ENCODE measurements around the gene PPP1R3C.

Gene PPP1R3C

DNA sequence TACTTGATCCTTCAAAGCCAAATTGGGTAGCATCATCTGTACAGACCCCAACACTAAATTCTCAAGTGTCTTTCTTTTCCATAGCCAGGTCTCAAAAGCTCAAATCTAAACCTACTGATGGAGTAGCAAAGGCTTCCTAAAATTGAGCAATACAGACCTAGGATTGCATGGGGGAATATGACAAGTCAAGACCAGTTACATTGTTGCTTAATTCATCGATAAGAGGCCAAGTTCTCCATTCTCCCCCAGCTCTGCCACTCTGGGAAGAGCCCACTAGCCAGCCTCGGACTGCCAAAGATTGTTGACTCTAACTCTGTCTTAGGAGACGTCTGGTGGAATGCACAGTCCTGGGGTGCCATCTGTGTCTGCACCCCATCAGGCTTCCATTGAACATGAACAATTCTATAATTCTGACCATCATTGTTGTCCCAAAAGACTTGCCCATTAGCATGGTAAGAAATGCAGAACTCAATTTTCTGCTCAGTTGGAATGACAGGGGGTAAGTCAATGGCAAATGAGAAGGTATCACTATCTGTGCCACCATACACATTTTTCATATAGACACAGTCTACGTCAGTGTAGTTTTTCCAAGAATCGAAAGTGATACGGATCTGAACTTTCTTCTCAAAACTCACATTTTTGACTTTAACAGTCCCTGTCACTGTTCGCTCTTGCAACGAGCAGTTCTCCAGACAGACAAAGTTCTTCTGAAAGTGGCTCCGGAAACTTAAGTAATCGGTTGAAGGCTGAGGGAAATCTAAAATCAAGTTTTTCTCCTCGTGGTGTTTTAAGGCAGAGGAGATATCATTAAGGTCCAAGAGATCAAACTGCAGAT, 2.9 kb downstream of the PPP1R3C start:
- DNase-seq (ENCODE audit: low spot score), result no peak
- no peak overlapping the region for H2AK5ac ChIP-seq (ENCODE audit: low read depth, low read length)

DNA sequence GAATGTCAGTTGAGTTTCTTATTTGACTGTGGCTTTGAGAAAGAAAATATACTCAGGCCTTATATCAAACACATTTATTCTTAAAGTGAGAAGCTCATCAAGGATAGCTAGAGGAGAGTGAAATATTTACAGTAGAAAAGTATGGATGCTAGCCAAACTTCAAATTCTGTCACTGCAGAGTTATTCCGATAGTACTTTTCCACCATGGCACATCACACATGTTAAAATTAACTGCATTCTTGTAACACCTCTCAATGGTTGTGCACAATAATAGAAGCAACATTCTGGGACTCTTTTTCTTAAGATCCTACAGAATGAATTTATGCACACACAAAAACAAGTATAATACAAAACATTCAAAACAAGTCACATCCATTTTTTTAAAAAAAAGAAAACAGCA, 4.5 kb downstream of the PPP1R3C start:
- Histone ChIP-seq H3K36me3 (replicated peaks in 1 of 2; ENCODE audit: control insufficient read depth in 2 of 2, insufficient read depth in 2 of 2, low read length in 2 of 2) (no peaks in the 10 kb centered on the region), H2BK120ac (ENCODE audit: low read depth, low read length) (no peak overlapping the region), H3K79me1 (ENCODE audit: low read depth, low read length) (no peaks in the 10 kb centered on the region), H4K8ac (ENCODE audit: low read depth, low read length) (no peak overlapping the region), H3K9me3 (replicated peaks in 1 of 2; ENCODE audit: control insufficient read depth in 2 of 2, insufficient read depth in 1 of 2, low read depth in 1 of 2, low read length in 2 of 2) (peaks cover 0 to 1% of the 10 kb centered on the region in 2 donors), H3K4ac (ENCODE audit: low read length) (no peak overlapping the region), H2BK5ac (ENCODE audit: low read length) (no peak overlapping the region), H3K23ac (ENCODE audit: low read depth, low read length, poor library complexity) (no peak overlapping the region), H3K18ac (ENCODE audit: low read length) (no peak overlapping the region), H2AFZ (ENCODE audit: low read length) (no peak overlapping the region), H3K4me1 (ENCODE audit: control insufficient read depth in 2 of 2, insufficient read depth in 1 of 2, low read depth in 1 of 2, low read length in 2 of 2) (peaks cover 0 to 2% of the 10 kb centered on the region in 2 donors), H3K9ac (ENCODE audit: low read depth, low read length, poor library complexity) (no peak overlapping the region), H4K91ac (ENCODE audit: low read depth, low read length, poor library complexity) (no peak overlapping the region), H3K27me3 (ENCODE audit: control insufficient read depth in 3 of 3, insufficient read depth in 3 of 3, low read depth in 1 of 3, low read length in 3 of 3) (no peaks in the 10 kb centered on the region), H2BK12ac (ENCODE audit: low read length) (no peak overlapping the region), H2AK5ac (ENCODE audit: low read depth, low read length) (no peak overlapping the region), H3K4me3 (ENCODE audit: low read length in 2 of 2) (no peak overlapping the region), H3K27ac (replicated peaks; ENCODE audit: low read length) (no peak overlapping the region), H3K4me2 (ENCODE audit: insufficient read depth, low read length, poor library complexity, severe bottlenecking) (no peak overlapping the region), H2BK15ac (ENCODE audit: low read length) (no peak overlapping the region), H3K14ac (ENCODE audit: low read length) (no peak overlapping the region)
- WGBS, 2 donors (ENCODE audit: extremely low coverage in 2 of 2, insufficient read length in 2 of 2, insufficient replicate concordance in 1 of 2), result no CpG with 5 or more reads among the region's 1 CpG
- no peak for DNase-seq (ENCODE audit: low spot score)

More for the DNA sequence above, 2.9 kb downstream of the PPP1R3C start:
- no peak overlapping the region for H3K4me2 ChIP-seq (ENCODE audit: insufficient read depth, low read length, poor library complexity, severe bottlenecking)
- WGBS, 2 donors (ENCODE audit: extremely low coverage in 2 of 2, insufficient read length in 2 of 2, insufficient replicate concordance in 1 of 2), result no CpG with 5 or more reads among the region's 11 CpGs
- H3K9me3 ChIP-seq (replicated peaks in 1 of 2; ENCODE audit: control insufficient read depth in 2 of 2, insufficient read depth in 1 of 2, low read depth in 1 of 2, low read length in 2 of 2), result peaks cover 0 to 1% of the 10 kb centered on the region in 2 donors
- H3K14ac ChIP-seq (ENCODE audit: low read length), result no peak overlapping the region
- no peak overlapping the region for H3K4me3 ChIP-seq (ENCODE audit: low read length in 2 of 2)
- H3K18ac ChIP-seq (ENCODE audit: low read length), result no peak overlapping the region
- no peak overlapping the region for H2BK5ac ChIP-seq (ENCODE audit: low read length)
- no peak overlapping the region for H2BK120ac ChIP-seq (ENCODE audit: low read depth, low read length)
- H2BK15ac ChIP-seq (ENCODE audit: low read length), result no peak overlapping the region
- H3K36me3 ChIP-seq (replicated peaks in 1 of 2; ENCODE audit: control insufficient read depth in 2 of 2, insufficient read depth in 2 of 2, low read length in 2 of 2), result no peaks in the 10 kb centered on the region
- H3K27me3 ChIP-seq (ENCODE audit: control insufficient read depth in 3 of 3, insufficient read depth in 3 of 3, low read depth in 1 of 3, low read length in 3 of 3), result peaks cover 0 to 4% (median 0%) of the 10 kb centered on the region in 3 experiments
- H2BK12ac ChIP-seq (ENCODE audit: low read length), result no peak overlapping the region
- no peak overlapping the region for H3K4ac ChIP-seq (ENCODE audit: low read length)
- H2AFZ ChIP-seq (ENCODE audit: low read length), result no peak overlapping the region
- H3K79me1 ChIP-seq (ENCODE audit: low read depth, low read length), result no peaks in the 10 kb centered on the region
- H3K9ac ChIP-seq (ENCODE audit: low read depth, low read length, poor library complexity), result no peak overlapping the region
- no peak overlapping the region for H3K27ac ChIP-seq (replicated peaks; ENCODE audit: low read length)
- no peak overlapping the region for H4K91ac ChIP-seq (ENCODE audit: low read depth, low read length, poor library complexity)
- no peak overlapping the region for H4K8ac ChIP-seq (ENCODE audit: low read depth, low read length)
- peaks cover 0 to 2% of the 10 kb centered on the region in 2 donors for H3K4me1 ChIP-seq (ENCODE audit: control insufficient read depth in 2 of 2, insufficient read depth in 1 of 2, low read depth in 1 of 2, low read length in 2 of 2)
- H3K23ac ChIP-seq (ENCODE audit: low read depth, low read length, poor library complexity), result no peak overlapping the region

DNA sequence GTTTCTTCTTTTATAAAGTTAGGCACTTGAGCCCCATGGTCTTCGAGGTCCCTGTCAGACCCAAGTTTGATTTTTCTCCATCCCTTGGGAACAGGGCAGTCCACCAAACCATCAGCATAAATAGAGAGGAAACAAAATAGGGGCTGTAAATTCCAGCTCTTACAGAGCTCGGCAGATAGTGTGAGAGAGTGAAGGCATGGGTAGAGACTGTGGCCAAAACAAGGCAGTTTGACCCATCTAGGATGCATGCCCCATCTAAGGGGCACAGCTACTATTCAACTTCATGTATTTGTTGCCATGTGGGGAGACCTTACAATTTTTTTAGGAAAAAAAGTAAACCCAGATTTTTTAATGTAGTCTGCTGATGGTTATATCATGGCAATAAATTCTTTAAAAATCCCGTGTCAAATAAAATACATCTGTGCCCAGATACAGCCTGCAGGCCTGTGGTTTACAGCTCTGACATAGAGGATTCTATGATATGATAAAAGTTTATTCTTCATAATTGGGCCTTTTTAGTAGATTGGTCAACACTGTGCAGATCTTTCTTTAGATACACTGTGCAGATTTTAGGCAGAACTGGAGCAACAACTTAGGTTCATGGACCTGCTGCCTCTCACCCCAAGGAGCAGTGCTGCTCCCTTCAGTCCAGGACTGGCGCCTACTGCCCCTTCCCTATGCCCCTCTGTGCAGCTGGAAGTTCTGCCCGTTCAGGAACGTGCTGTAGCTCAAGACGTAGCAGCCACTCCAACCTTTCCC, 5.3 kb downstream of the PPP1R3C start:
- no peak overlapping the region for H3K9ac ChIP-seq (ENCODE audit: low read depth, low read length, poor library complexity)
- no CpG with 5 or more reads among the region's 7 CpGs for WGBS, 2 donors (ENCODE audit: extremely low coverage in 2 of 2, insufficient read length in 2 of 2, insufficient replicate concordance in 1 of 2)

DNA sequence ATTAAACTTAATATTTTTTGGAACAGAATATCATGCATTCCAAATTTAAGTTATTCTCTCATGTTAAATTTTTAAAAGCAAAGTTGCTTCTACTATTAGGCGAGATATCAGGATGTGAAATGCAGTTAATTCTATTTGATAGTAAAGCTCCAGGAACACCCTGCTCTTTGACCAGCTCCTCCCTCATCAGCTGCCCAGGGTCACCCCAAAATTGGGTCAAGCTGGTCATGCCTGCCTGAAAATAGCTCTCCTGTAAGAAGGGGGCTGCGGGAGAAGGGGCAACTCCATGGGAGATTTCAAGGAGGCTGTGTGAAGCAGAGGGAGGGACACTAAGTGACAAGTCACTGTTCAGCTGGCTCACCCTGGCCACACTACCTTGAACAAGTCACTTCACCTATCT, 5.9 kb downstream of the PPP1R3C start:
- H3K9me3 ChIP-seq (replicated peaks in 1 of 2; ENCODE audit: control insufficient read depth in 2 of 2, insufficient read depth in 1 of 2, low read depth in 1 of 2, low read length in 2 of 2), result peaks cover 1 to 6% of the 10 kb centered on the region in 2 donors
- no peaks in the 10 kb centered on the region for H3K4me1 ChIP-seq (ENCODE audit: control insufficient read depth in 2 of 2, insufficient read depth in 1 of 2, low read depth in 1 of 2, low read length in 2 of 2)
- no peak overlapping the region for H3K4me2 ChIP-seq (ENCODE audit: insufficient read depth, low read length, poor library complexity, severe bottlenecking)
- H3K79me1 ChIP-seq (ENCODE audit: low read depth, low read length), result no peaks in the 10 kb centered on the region
- H3K4me3 ChIP-seq (ENCODE audit: low read length in 2 of 2), result no peak overlapping the region
- H3K18ac ChIP-seq (ENCODE audit: low read length), result no peak overlapping the region
- no peak overlapping the region for H3K4ac ChIP-seq (ENCODE audit: low read length)
- H2BK12ac ChIP-seq (ENCODE audit: low read length), result no peak overlapping the region
- DNase-seq (ENCODE audit: low spot score), result no peak
- no peak overlapping the region for H4K8ac ChIP-seq (ENCODE audit: low read depth, low read length)
- no peak overlapping the region for H2BK120ac ChIP-seq (ENCODE audit: low read depth, low read length)
- no peak overlapping the region for H2AK5ac ChIP-seq (ENCODE audit: low read depth, low read length)
- no peak overlapping the region for H2BK5ac ChIP-seq (ENCODE audit: low read length)
- no peak overlapping the region for H3K27ac ChIP-seq (replicated peaks; ENCODE audit: low read length)
- no peak overlapping the region for H3K14ac ChIP-seq (ENCODE audit: low read length)
- H3K27me3 ChIP-seq (ENCODE audit: control insufficient read depth in 3 of 3, insufficient read depth in 3 of 3, low read depth in 1 of 3, low read length in 3 of 3), result no peaks in the 10 kb centered on the region
- H3K36me3 ChIP-seq (replicated peaks in 1 of 2; ENCODE audit: control insufficient read depth in 2 of 2, insufficient read depth in 2 of 2, low read length in 2 of 2), result no peaks in the 10 kb centered on the region
- no peak overlapping the region for H2BK15ac ChIP-seq (ENCODE audit: low read length)
- WGBS, 2 donors (ENCODE audit: extremely low coverage in 2 of 2, insufficient read length in 2 of 2, insufficient replicate concordance in 1 of 2), result no CpG with 5 or more reads among the region's 2 CpGs
- no peak overlapping the region for H2AFZ ChIP-seq (ENCODE audit: low read length)
- no peak overlapping the region for H3K23ac ChIP-seq (ENCODE audit: low read depth, low read length, poor library complexity)
- no peak overlapping the region for H3K9ac ChIP-seq (ENCODE audit: low read depth, low read length, poor library complexity)
- H4K91ac ChIP-seq (ENCODE audit: low read depth, low read length, poor library complexity), result peak overlapping the region; percentile 48

More for the DNA sequence above, 5.3 kb downstream of the PPP1R3C start:
- H3K4ac ChIP-seq (ENCODE audit: low read length), result no peak overlapping the region
- H2AK5ac ChIP-seq (ENCODE audit: low read depth, low read length), result no peak overlapping the region
- no peak overlapping the region for H2BK12ac ChIP-seq (ENCODE audit: low read length)
- no peaks in the 10 kb centered on the region for H3K27me3 ChIP-seq (ENCODE audit: control insufficient read depth in 3 of 3, insufficient read depth in 3 of 3, low read depth in 1 of 3, low read length in 3 of 3)
- peak overlapping the region; percentile 48 for H4K91ac ChIP-seq (ENCODE audit: low read depth, low read length, poor library complexity)
- no peak overlapping the region for H3K4me2 ChIP-seq (ENCODE audit: insufficient read depth, low read length, poor library complexity, severe bottlenecking)
- no peak overlapping the region for H3K27ac ChIP-seq (replicated peaks; ENCODE audit: low read length)
- H2BK15ac ChIP-seq (ENCODE audit: low read length), result no peak overlapping the region
- H2AFZ ChIP-seq (ENCODE audit: low read length), result no peak overlapping the region
- H3K18ac ChIP-seq (ENCODE audit: low read length), result no peak overlapping the region
- no peak overlapping the region for H2BK5ac ChIP-seq (ENCODE audit: low read length)
- no peak overlapping the region for H3K14ac ChIP-seq (ENCODE audit: low read length)
- H3K79me1 ChIP-seq (ENCODE audit: low read depth, low read length), result no peaks in the 10 kb centered on the region
- H2BK120ac ChIP-seq (ENCODE audit: low read depth, low read length), result no peak overlapping the region
- no peaks in the 10 kb centered on the region for H3K36me3 ChIP-seq (replicated peaks in 1 of 2; ENCODE audit: control insufficient read depth in 2 of 2, insufficient read depth in 2 of 2, low read length in 2 of 2)
- DNase-seq (ENCODE audit: low spot score), result no peak
- no peak overlapping the region for H3K23ac ChIP-seq (ENCODE audit: low read depth, low read length, poor library complexity)
- H4K8ac ChIP-seq (ENCODE audit: low read depth, low read length), result no peak overlapping the region
- no peak overlapping the region for H3K4me3 ChIP-seq (ENCODE audit: low read length in 2 of 2)
- no peaks in the 10 kb centered on the region for H3K4me1 ChIP-seq (ENCODE audit: control insufficient read depth in 2 of 2, insufficient read depth in 1 of 2, low read depth in 1 of 2, low read length in 2 of 2)
- peaks cover 1 to 6% of the 10 kb centered on the region in 2 donors for H3K9me3 ChIP-seq (replicated peaks in 1 of 2; ENCODE audit: control insufficient read depth in 2 of 2, insufficient read depth in 1 of 2, low read depth in 1 of 2, low read length in 2 of 2)
